ENCODE results near the gene ASB18.

The ASB18 gene

GRCh38 chr2:236215196-236215595 is 49.0 kb downstream of the ASB18 start:
- Histone ChIP-seq H3K4me3 (ENCODE audit: low read length) (no peak overlapping the region), H3K36me3 (ENCODE audit: control insufficient read depth, low read length) (no peaks in the 10 kb centered on the region), H3K27ac (ENCODE audit: low read depth, low read length) (no peak overlapping the region), H3K79me2 (ENCODE audit: control insufficient read depth, low read length) (no peaks in the 10 kb centered on the region), H4K20me1 (ENCODE audit: control insufficient read depth, insufficient read depth, low read depth, low read length) (no peaks in the 10 kb centered on the region), H3K4me1 (ENCODE audit: control insufficient read depth, low read length) (no peaks in the 10 kb centered on the region), H3F3A (ENCODE audit: control insufficient read depth, insufficient read depth) (no peaks in the 10 kb centered on the region), H3K9me2 (replicated peaks; ENCODE audit: control insufficient read depth, low read length) (no peaks in the 10 kb centered on the region), H3K9me3 (ENCODE audit: control insufficient read depth, insufficient read depth, low read length) (no peaks in the 10 kb centered on the region), H3K4me2 (ENCODE audit: low read length) (no peak overlapping the region), H3K27me3 (ENCODE audit: control insufficient read depth, low read length) (no peaks in the 10 kb centered on the region)
- no peak for TF ChIP-seq CTCF (IDR thresholded peaks at IDR 0.05; ENCODE audit: low read depth, low read length, poor library complexity, severe bottlenecking)

- Histone ChIP-seq H3F3A (ENCODE audit: control insufficient read depth, insufficient read depth) (no peaks in the 10 kb centered on the region), H3K36me3 (ENCODE audit: control insufficient read depth, low read length) (no peaks in the 10 kb centered on the region), H3K4me2 (ENCODE audit: low read length) (no peak overlapping the region), H3K27ac (ENCODE audit: low read depth, low read length) (no peak overlapping the region), H3K4me3 (ENCODE audit: low read length) (no peak overlapping the region), H4K20me1 (ENCODE audit: control insufficient read depth, insufficient read depth, low read depth, low read length) (no peaks in the 10 kb centered on the region), H3K27me3 (ENCODE audit: control insufficient read depth, low read length) (no peaks in the 10 kb centered on the region), H3K79me2 (ENCODE audit: control insufficient read depth, low read length) (no peaks in the 10 kb centered on the region), H3K9me2 (replicated peaks; ENCODE audit: control insufficient read depth, low read length) (no peaks in the 10 kb centered on the region), H3K9me3 (ENCODE audit: control insufficient read depth, insufficient read depth, low read length) (no peaks in the 10 kb centered on the region), H3K4me1 (ENCODE audit: control insufficient read depth, low read length) (no peaks in the 10 kb centered on the region)
- TF ChIP-seq CTCF (IDR thresholded peaks at IDR 0.05; ENCODE audit: low read depth, low read length, poor library complexity, severe bottlenecking) (no peak), EZH2phosphoT487 (IDR thresholded peaks at IDR 0.05; ENCODE audit: borderline replicate concordance, low read length) (no peak)
Measured at GRCh38 chr2:236214376-236214995, 49.7 kb downstream of the ASB18 start.

DNA sequence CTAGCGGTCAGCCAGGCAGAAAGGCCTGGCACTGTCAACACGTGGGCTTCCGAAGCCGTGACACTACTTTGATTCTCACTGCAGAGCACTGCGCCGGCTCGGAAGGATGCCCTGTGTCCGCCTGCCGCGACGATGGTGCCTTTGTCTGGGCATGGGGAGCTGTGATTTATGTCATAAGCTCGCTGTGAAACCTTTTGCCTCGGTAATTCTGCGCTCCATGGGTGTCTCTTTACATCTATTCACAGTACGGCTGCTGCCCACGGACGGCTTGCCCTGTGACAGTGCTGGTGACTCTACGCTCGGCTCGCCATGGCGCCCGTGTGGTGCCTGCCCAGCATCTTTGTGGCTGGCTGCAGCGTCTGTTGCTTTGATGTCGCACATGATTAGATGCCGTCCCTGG is 52.9 kb downstream of the ASB18 start:
- Histone ChIP-seq H3K4me2 (ENCODE audit: low read length) (no peak overlapping the region), H3K27me3 (ENCODE audit: control insufficient read depth, low read length) (no peaks in the 10 kb centered on the region)

More for the DNA sequence above, 52.9 kb downstream of the ASB18 start:
- Histone ChIP-seq H3K79me2 (ENCODE audit: control insufficient read depth, low read length) (no peaks in the 10 kb centered on the region), H3K9me3 (ENCODE audit: control insufficient read depth, insufficient read depth, low read length) (no peaks in the 10 kb centered on the region), H3K4me1 (ENCODE audit: control insufficient read depth, low read length) (no peaks in the 10 kb centered on the region), H3K27ac (ENCODE audit: low read depth, low read length) (no peak overlapping the region), H3K36me3 (ENCODE audit: control insufficient read depth, low read length) (no peaks in the 10 kb centered on the region), H3K9me2 (replicated peaks; ENCODE audit: control insufficient read depth, low read length) (no peaks in the 10 kb centered on the region), H4K20me1 (ENCODE audit: control insufficient read depth, insufficient read depth, low read depth, low read length) (no peaks in the 10 kb centered on the region), H3K4me3 (ENCODE audit: low read length) (no peak overlapping the region), H3F3A (ENCODE audit: control insufficient read depth, insufficient read depth) (no peaks in the 10 kb centered on the region)
- no peak for TF ChIP-seq CTCF (IDR thresholded peaks at IDR 0.05; ENCODE audit: low read depth, low read length, poor library complexity, severe bottlenecking)
- no peak for TF ChIP-seq EZH2phosphoT487 (IDR thresholded peaks at IDR 0.05; ENCODE audit: borderline replicate concordance, low read length)
